PC-3 (cell line): Measurements from ENCODE around the gene ZNF407.

Experiments
- CTCF ChIP-seq: fragments of 300-600 bp; sonication (generic); conservative IDR thresholded peaks from 2 replicates; pipeline ENCODE4 v1.5.1; 2017; ENCODE audit warnings: antibody characterized with exemption, low read depth, mild to moderate bottlenecking, low read length
- EZH2phosphoT487 ChIP-seq: fragments of 300-600 bp; sonication (generic); IDR thresholded peaks from 2 replicates; pipeline ENCODE4 v1.6.1; 2018; ENCODE audit warnings: mild to moderate bottlenecking, antibody characterized with exemption, low read length, borderline replicate concordance

DNA sequence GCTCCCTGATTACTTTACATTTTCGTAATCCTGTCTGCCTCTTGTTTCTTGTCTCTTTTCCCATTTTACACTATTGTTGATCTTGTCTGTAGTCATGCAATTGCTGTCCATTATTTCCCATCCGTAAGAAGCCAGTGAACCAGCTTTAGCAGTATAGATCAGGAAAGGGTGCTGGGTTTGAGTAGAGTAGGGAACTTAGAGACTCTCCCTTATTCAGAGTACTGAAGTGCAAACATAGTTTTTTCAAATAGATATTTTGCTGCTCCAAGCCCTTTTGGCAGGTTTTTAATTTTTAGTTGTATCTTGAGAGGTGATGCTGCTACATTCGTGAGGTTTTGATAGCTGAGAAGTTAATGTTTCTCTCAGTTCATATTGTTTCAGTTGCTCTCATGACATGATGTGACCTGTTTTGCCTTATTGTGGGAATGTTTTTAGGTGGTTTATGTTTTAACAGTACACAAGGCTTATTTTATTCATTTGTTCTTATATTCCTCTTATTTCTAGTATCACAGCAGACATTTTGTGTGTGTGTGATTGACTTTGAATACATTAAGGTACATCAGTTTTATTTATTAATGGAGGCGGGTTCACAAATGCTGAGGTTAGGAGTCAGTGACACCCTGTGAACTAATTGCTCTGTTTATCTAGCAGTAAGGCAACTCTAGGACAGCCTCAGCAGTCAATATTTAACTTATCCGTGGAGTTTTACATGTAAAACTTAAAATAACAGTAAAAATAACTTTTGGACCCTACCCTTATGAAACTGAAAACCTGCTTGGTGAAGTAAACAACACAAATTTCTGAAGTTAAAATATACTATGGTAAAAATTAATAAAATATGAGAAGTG is 118.4 kb downstream of the ZNF407 start:
- TF ChIP-seq CTCF (no peak), EZH2phosphoT487 (no peak)
